GM23248 (cell line): ENCODE results near the gene RBFOX2. TPM values are rescaled to one million over a fixed set of nuclear protein-coding genes. Genes with fewer than 3 reads are reported as not detected.
A peak's percentile ranks its signal among the peaks of the same experiment; 100 is the strongest.

Experiments used
- DNase-seq: peaks from one replicate; pipeline ENCODE4 v3.0.0-alpha.2; 2015
- H2AFZ ChIP-seq: fragments of 200-600 bp; sonication (generic); 2 replicates; pipeline ENCODE4 v1.6.1; 2016; ENCODE audit warnings: antibody characterized with exemption
- H3F3A ChIP-seq: fragments of 200-600 bp; sonication (generic); 2 replicates; pipeline ENCODE4 v1.6.1; 2016; ENCODE audit warnings: mild to moderate bottlenecking, antibody characterized with exemption, mixed run types; ENCODE audit not compliant: insufficient read depth
- H3K27ac ChIP-seq: fragments of 200-600 bp; sonication (generic); 2 replicates; pipeline ENCODE4 v1.5.1; 2016; ENCODE audit warnings: mild to moderate bottlenecking
- H3K27me3 ChIP-seq: fragments of 200-600 bp; sonication (generic); replicated peaks from 2 replicates; pipeline ENCODE4 v1.6.1; 2016; ENCODE audit warnings: mild to moderate bottlenecking; ENCODE audit not compliant: insufficient read depth
- H3K36me3 ChIP-seq: fragments of 200-600 bp; sonication (generic); 2 replicates; pipeline ENCODE4 v1.6.1; 2016; ENCODE audit warnings: low read depth, mild to moderate bottlenecking
- H3K4me1 ChIP-seq: fragments of 200-600 bp; sonication (generic); 2 replicates; pipeline ENCODE4 v1.6.1; 2016; ENCODE audit warnings: mild to moderate bottlenecking; ENCODE audit not compliant: insufficient read depth
- H3K4me2 ChIP-seq: fragments of 200-600 bp; sonication (generic); one replicate; pipeline ENCODE4 v1.6.1; 2016; ENCODE audit warnings: mild to moderate bottlenecking; ENCODE audit not compliant: unreplicated experiment
- H3K4me3 ChIP-seq: fragments of 200-600 bp; sonication (generic); 2 replicates; pipeline ENCODE4 v1.5.1; 2016; ENCODE audit warnings: mild to moderate bottlenecking
- H3K79me2 ChIP-seq: fragments of 200-600 bp; sonication (generic); 2 replicates; pipeline ENCODE4 v1.6.1; 2016; ENCODE audit warnings: mild to moderate bottlenecking; ENCODE audit not compliant: insufficient read depth
- H3K9ac ChIP-seq: fragments of 200-600 bp; sonication (generic); 2 replicates; pipeline ENCODE4 v1.6.1; 2016; ENCODE audit warnings: mild to moderate bottlenecking
- H3K9me2 ChIP-seq: fragments of 200-600 bp; sonication (generic); 2 replicates; pipeline ENCODE4 v1.6.1; 2016; ENCODE audit warnings: mixed run types, mild to moderate bottlenecking, moderate library complexity; ENCODE audit not compliant: insufficient read depth
- H3K9me3 ChIP-seq: fragments of 200-600 bp; sonication (generic); one replicate; pipeline ENCODE4 v1.6.1; 2017; ENCODE audit warnings: low read depth
- H4K20me1 ChIP-seq: fragments of 200-600 bp; sonication (generic); 2 replicates; pipeline ENCODE4 v1.6.0; 2016; ENCODE audit not compliant: insufficient read depth
- EZH2 ChIP-seq: fragments of 200-600 bp; sonication (generic); IDR thresholded peaks from 2 replicates; pipeline ENCODE4 v1.6.1; 2018; ENCODE audit warnings: antibody characterized with exemption, mild to moderate bottlenecking; ENCODE audit not compliant: insufficient read depth, poor library complexity, severe bottlenecking
- EZH2phosphoT487 ChIP-seq: fragments of 200-600 bp; sonication (generic); IDR thresholded peaks from 2 replicates; pipeline ENCODE4 v1.6.1; 2018; ENCODE audit warnings: antibody characterized with exemption, moderate library complexity, mild to moderate bottlenecking, low read depth; ENCODE audit not compliant: insufficient read depth
- WGBS, 2 experiments: methylation state at CpG; one replicate each; pipeline ENCODE4 v1.1.6; 2015 to 2017; ENCODE audit warnings: low lambda C conversion rate in 2 of 2, low coverage in 1 of 2; ENCODE audit errors: missing lambda C conversion rate in 2 of 2; 5-methylcytosine and 5-hydroxymethylcytosine counted together
- in situ Hi-C: fragments of 300-500 bp; cut with MboI; formaldehyde crosslinking; loops from 2 replicates; pipeline ENCODE4 v1.15.0; 2020
- polyA plus RNA-seq: library from polyadenylated mRNA; unstranded; fragments of >200 nt; fragmentation: Nextera tagmentation; extraction: Ambion mirVana; gene quantifications from 2 replicates; pipeline ENCODE4 v1.2.1, GENCODE V29; 2016
- total RNA-seq: library from RNA; depleted of rRNA; stranded (reverse); fragments of >200 nt; shearing (Covaris generic); gene quantifications from 2 replicates; pipeline ENCODE4 v1.2.3, GENCODE V29; 2014

RBFOX2 gene
- total and polyA plus RNA-seq, 2 experiments from 2014 or later: 127 to 136 TPM

- DNase-seq: no peak
- H3K9me3 ChIP-seq: no peaks in the 10 kb centered on the region
- no peaks in the 10 kb centered on the region for H3K27me3 ChIP-seq
- H3K9me2 ChIP-seq: no peaks in the 10 kb centered on the region
- 80 to 81% methylated on average over 10 of the region's 10 CpGs for WGBS, 2 experiments
- H3K36me3 ChIP-seq: peaks cover 31% of the 10 kb centered on the region
- H3F3A ChIP-seq: peaks cover 47% of the 10 kb centered on the region
- H4K20me1 ChIP-seq: no peaks in the 10 kb centered on the region
- TF ChIP-seq EZH2: no peak
- no peak for TF ChIP-seq EZH2phosphoT487
- in situ Hi-C loops: no loop called here
- H3K4me2 ChIP-seq: no peak overlapping the region
- H3K9ac ChIP-seq: no peak overlapping the region
- H3K4me1 ChIP-seq: peaks cover 18% of the 10 kb centered on the region
- H3K79me2 ChIP-seq: peaks cover 50% of the 10 kb centered on the region
- H2AFZ ChIP-seq: no peak overlapping the region
- H3K4me3 ChIP-seq: no peak overlapping the region
- no peak overlapping the region for H3K27ac ChIP-seq
Observed at GRCh38 chr22:35749808-35750207, 278.8 kb downstream of the RBFOX2 start.

GRCh38 chr22:35746946-35747703 is 281.5 kb downstream of the RBFOX2 start:
- peaks cover 74% of the 10 kb centered on the region for H3F3A ChIP-seq
- peaks cover 36% of the 10 kb centered on the region for H3K4me1 ChIP-seq
- H3K4me2 ChIP-seq: peak overlapping the region; percentile 13
- H3K27me3 ChIP-seq: no peaks in the 10 kb centered on the region
- peak; percentile 26 for DNase-seq
- no peak overlapping the region for H3K4me3 ChIP-seq
- peaks cover 40% of the 10 kb centered on the region for H3K79me2 ChIP-seq
- TF ChIP-seq EZH2 (no peak), EZH2phosphoT487 (no peak)
- no peak overlapping the region for H3K9ac ChIP-seq
- no peaks in the 10 kb centered on the region for H4K20me1 ChIP-seq
- H3K9me2 ChIP-seq: no peaks in the 10 kb centered on the region
- in situ Hi-C loops: no loop called here
- H3K27ac ChIP-seq: peak overlapping the region; percentile 31
- H3K36me3 ChIP-seq: peaks cover 21% of the 10 kb centered on the region
- WGBS, 2 experiments: 84 to 89% methylated on average over 4 of the region's 4 CpGs
- H2AFZ ChIP-seq: no peak overlapping the region
- H3K9me3 ChIP-seq: no peaks in the 10 kb centered on the region

GRCh38 chr22:35746248-35746647 is 282.4 kb downstream of the RBFOX2 start:
- Histone ChIP-seq H2AFZ (no peak overlapping the region), H3K79me2 (peaks cover 40% of the 10 kb centered on the region), H3K4me2 (no peak overlapping the region), H3K27me3 (no peaks in the 10 kb centered on the region), H3K9me2 (no peaks in the 10 kb centered on the region), H4K20me1 (no peaks in the 10 kb centered on the region), H3K27ac (no peak overlapping the region), H3K36me3 (peaks cover 19% of the 10 kb centered on the region), H3K4me1 (peaks cover 44% of the 10 kb centered on the region), H3K9me3 (no peaks in the 10 kb centered on the region), H3K4me3 (no peak overlapping the region), H3K9ac (no peak overlapping the region), H3F3A (peaks cover 83% of the 10 kb centered on the region)
- DNase-seq: no peak
- WGBS, 2 experiments: 94 to 97% methylated on average over 9 of the region's 9 CpGs
- in situ Hi-C loops: no loop called here
- TF ChIP-seq EZH2 (no peak), EZH2phosphoT487 (no peak)

DNA sequence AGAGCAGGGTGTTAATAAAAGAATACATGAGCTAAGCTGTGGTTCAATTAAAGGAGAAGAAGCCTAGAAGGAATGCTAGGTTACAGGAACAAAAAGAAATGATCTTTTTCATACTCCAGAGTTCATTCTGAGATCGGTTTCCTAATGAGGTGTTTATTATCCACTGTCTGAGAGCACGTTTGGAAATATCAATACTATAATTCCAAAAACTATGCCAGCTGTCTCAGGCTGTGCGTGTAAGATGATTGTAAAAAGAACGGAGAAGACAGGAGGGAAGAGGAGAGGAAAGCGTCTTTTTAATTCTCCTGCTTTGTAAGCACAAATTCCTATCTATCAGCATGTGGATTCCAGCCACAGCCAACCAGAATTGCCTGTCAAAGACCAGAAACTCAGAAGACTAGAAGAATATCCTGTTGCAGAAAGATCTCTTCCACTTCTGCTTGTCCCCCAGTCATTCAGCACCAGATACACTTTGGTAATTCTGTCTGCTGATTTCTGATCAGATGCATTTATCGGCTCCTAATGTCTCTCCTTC is 285.2 kb downstream of the RBFOX2 start:
- peak; percentile 20 for DNase-seq
- H3K9me3 ChIP-seq: no peaks in the 10 kb centered on the region
- peak overlapping the region; percentile 95 for H3K27ac ChIP-seq
- H3K4me1 ChIP-seq: peaks cover 54% of the 10 kb centered on the region
- TF ChIP-seq EZH2: no peak
- no peak for TF ChIP-seq EZH2phosphoT487
- H2AFZ ChIP-seq: no peak overlapping the region
- H3K9ac ChIP-seq: peak overlapping the region; percentile 75
- no peaks in the 10 kb centered on the region for H3K27me3 ChIP-seq
- peaks cover 27% of the 10 kb centered on the region for H3K36me3 ChIP-seq
- no peaks in the 10 kb centered on the region for H4K20me1 ChIP-seq
- H3K4me3 ChIP-seq: peak overlapping the region; percentile 39; the same call in 1 of the 2 replicates
- peaks cover 27% of the 10 kb centered on the region for H3K79me2 ChIP-seq
- peaks cover 77% of the 10 kb centered on the region for H3F3A ChIP-seq
- no peaks in the 10 kb centered on the region for H3K9me2 ChIP-seq
- in situ Hi-C loops: no loop called here
- H3K4me2 ChIP-seq: peak overlapping the region; percentile 79
- WGBS, 2 experiments: 43 to 50% methylated on average over 6 of the region's 6 CpGs
